Stimulated activated effector memory CD8-positive, alpha-beta T cell treated with anti-CD3 and anti-CD28 coated beads, Interleukin-12 subunit alpha, Interleukin-12 subunit beta, amount 100 ng/mL, for 72 hours (primary cell): ENCODE data around the gene KRT85.
"Not testable (repeated sequence)": the region's sequence is repeated elsewhere in the genome, so short reads cannot be mapped to it uniquely, and the experiment has no call there.

Experiments used
- ATAC-seq: fragments of 150-1000 bp; cut with Tn5 transposase; 2 replicates; pipeline ENCODE4 v1.10.0; 2021
- DNase-seq, 2 donors: peaks; one replicate each; pipeline ENCODE4 v3.0.0; 2021 to 2022; ENCODE audit warnings: low spot score in 2 of 2
- H3K27ac Mint-ChIP-seq: one replicate; pipeline ENCODE4 v1.8.0; 2022; ENCODE audit warnings: mild to moderate bottlenecking, mixed read lengths
- H3K36me3 Mint-ChIP-seq: one replicate; pipeline ENCODE4 v1.8.0; 2022; ENCODE audit warnings: mild to moderate bottlenecking, mixed read lengths
- H3K4me1 Mint-ChIP-seq: one replicate; pipeline ENCODE4 v1.8.0; 2022; ENCODE audit warnings: mixed read lengths
- H3K4me3 Mint-ChIP-seq: one replicate; pipeline ENCODE4 v1.8.0; 2022; ENCODE audit warnings: mild to moderate bottlenecking, mixed read lengths
- H3K9me3 Mint-ChIP-seq: one replicate; pipeline ENCODE4 v1.8.0; 2022; ENCODE audit warnings: mixed read lengths

KRT85 gene

GRCh38 chr12:52316701-52317100, 50.6 kb downstream of the KRT85 start:
- H3K4me1 Mint-ChIP-seq: peaks cover 6% of the 10 kb centered on the region
- no peak overlapping the region for H3K4me3 Mint-ChIP-seq
- no peak overlapping the region for H3K27ac Mint-ChIP-seq
- no peaks in the 10 kb centered on the region for H3K9me3 Mint-ChIP-seq
- ATAC-seq (no peak), DNase-seq (no peak)
- no peaks in the 10 kb centered on the region for H3K36me3 Mint-ChIP-seq

DNA sequence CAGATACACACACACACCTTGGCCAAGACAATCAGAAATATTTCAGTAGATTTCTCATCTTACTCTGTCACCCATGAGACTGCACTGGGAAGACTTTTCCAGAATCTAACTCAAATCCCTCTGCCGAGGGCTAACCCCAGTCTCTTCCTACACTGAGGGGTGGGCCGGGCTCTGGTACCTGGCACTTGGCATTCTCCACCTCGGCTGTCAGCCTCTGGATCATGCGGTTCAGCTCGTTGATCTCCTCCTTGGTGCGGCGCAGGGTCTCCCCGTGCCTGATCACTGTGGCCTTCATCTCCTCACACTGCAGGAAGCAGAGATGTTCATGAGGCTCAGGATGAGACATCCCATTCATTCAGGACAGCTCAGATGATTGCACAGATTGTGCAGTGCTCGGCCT, 51.0 kb downstream of the KRT85 start:
- no peak for DNase-seq
- no peaks in the 10 kb centered on the region for H3K9me3 Mint-ChIP-seq
- H3K4me3 Mint-ChIP-seq: no peak overlapping the region
- ATAC-seq: no peak
- no peaks in the 10 kb centered on the region for H3K36me3 Mint-ChIP-seq
- H3K27ac Mint-ChIP-seq: no peak overlapping the region
- peaks cover 6% of the 10 kb centered on the region for H3K4me1 Mint-ChIP-seq

- not testable (repeated sequence) for H3K36me3 Mint-ChIP-seq, H3K4me3 Mint-ChIP-seq, ATAC-seq, H3K4me1 Mint-ChIP-seq, H3K27ac Mint-ChIP-seq, H3K9me3 Mint-ChIP-seq
- DNase-seq: peak in 1 of 2 donors; percentile 61
Observed at GRCh38 chr12:52315721-52316120, 51.6 kb downstream of the KRT85 start.

DNA sequence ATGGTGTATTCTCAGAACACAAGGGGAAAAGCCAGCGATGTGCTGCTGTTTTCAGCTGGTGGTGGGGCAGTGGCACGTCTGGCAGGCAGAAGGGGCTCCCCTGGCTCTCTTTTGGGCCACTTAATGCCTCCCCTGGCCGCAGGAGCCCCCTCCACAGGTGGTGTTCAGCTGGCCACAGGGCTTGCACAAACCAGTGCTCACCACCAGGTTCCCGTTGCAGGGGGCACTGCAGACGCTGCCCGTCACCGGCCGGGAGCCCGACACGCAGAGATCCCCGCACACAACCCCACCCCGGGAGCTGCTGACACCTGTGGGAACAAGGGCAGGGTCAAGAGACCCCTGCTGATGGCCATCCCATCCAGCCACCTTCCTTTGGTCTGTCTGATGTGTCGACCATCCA, 52.8 kb downstream of the KRT85 start:
- H3K4me1 Mint-ChIP-seq: peaks cover 6% of the 10 kb centered on the region
- ATAC-seq (no peak), DNase-seq (no peak)
- no peaks in the 10 kb centered on the region for H3K36me3 Mint-ChIP-seq
- no peaks in the 10 kb centered on the region for H3K9me3 Mint-ChIP-seq
- no peak overlapping the region for H3K4me3 Mint-ChIP-seq
- H3K27ac Mint-ChIP-seq: no peak overlapping the region

- H3K9me3 Mint-ChIP-seq: no peaks in the 10 kb centered on the region
- DNase-seq: no peak
- no peak overlapping the region for H3K4me3 Mint-ChIP-seq
- no peaks in the 10 kb centered on the region for H3K36me3 Mint-ChIP-seq
- peaks cover 7% of the 10 kb centered on the region for H3K4me1 Mint-ChIP-seq
- no peak for ATAC-seq
- no peak overlapping the region for H3K27ac Mint-ChIP-seq
Observed at GRCh38 chr12:52313926-52314325, 53.4 kb downstream of the KRT85 start.

GRCh38 chr12:52313461-52313860, 53.8 kb downstream of the KRT85 start:
- DNase-seq (no peak), ATAC-seq (no peak)
- H3K4me3 Mint-ChIP-seq: no peak overlapping the region
- H3K27ac Mint-ChIP-seq: no peak overlapping the region
- peaks cover 12% of the 10 kb centered on the region for H3K4me1 Mint-ChIP-seq
- no peaks in the 10 kb centered on the region for H3K36me3 Mint-ChIP-seq
- no peaks in the 10 kb centered on the region for H3K9me3 Mint-ChIP-seq

- Mint-ChIP-seq H3K4me1 (peaks cover 18% of the 10 kb centered on the region), H3K27ac (peak overlapping the region; percentile 9), H3K4me3 (no peak overlapping the region), H3K36me3 (no peaks in the 10 kb centered on the region), H3K9me3 (no peaks in the 10 kb centered on the region)
- ATAC-seq (no peak), DNase-seq (no peak)
Observed at GRCh38 chr12:52312086-52312485, 55.2 kb downstream of the KRT85 start.

GRCh38 chr12:52311285-52311648, 56.0 kb downstream of the KRT85 start:
- H3K4me3 Mint-ChIP-seq: no peak overlapping the region
- ATAC-seq: no peak

GRCh38 chr12:52310622-52311284, 56.5 kb downstream of the KRT85 start:
- Mint-ChIP-seq H3K27ac (no peak overlapping the region), H3K4me3 (no peak overlapping the region), H3K36me3 (no peaks in the 10 kb centered on the region), H3K4me1 (peaks cover 23% of the 10 kb centered on the region), H3K9me3 (no peaks in the 10 kb centered on the region)
- DNase-seq: no peak
- no peak for ATAC-seq

More at GRCh38 chr12:52311285-52311648, 56.0 kb downstream of the KRT85 start:
- no peaks in the 10 kb centered on the region for H3K9me3 Mint-ChIP-seq
- DNase-seq: no peak
- H3K36me3 Mint-ChIP-seq: no peaks in the 10 kb centered on the region
- no peak overlapping the region for H3K27ac Mint-ChIP-seq
- H3K4me1 Mint-ChIP-seq: peaks cover 18% of the 10 kb centered on the region
